HCT116 (cell line): ENCODE results near the gene COL19A1. TPM values are rescaled to one million over a fixed set of nuclear protein-coding genes. Genes with fewer than 3 reads are reported as not detected.

Experiments
- ATAC-seq: fragments of 200-7000 bp; cut with Tn5 transposase; 2 replicates; pipeline ENCODE4 v1.9.1; 2020; ENCODE audit warnings: mild to moderate bottlenecking, moderate library complexity
- BruUV-seq: library from RNA; stranded (reverse); fragments of 400-500 nt; replicated peaks from 2 replicates; lab custom pipeline; 2021; lab: Mats Ljungman, UMichigan
- CTCF ChIA-PET: fragments of 300-600 bp; sonication (Branson Sonifier 250); formaldehyde crosslinking; loops from one replicate; lab custom pipeline; 2021; ENCODE audit warnings: antibody characterized with exemption; lab: Charles Lee
- POLR2A ChIA-PET: fragments of 300-600, 350-600 bp; sonication (Branson Sonifier 250); formaldehyde crosslinking; loops from one replicate; lab custom pipeline; 2021; ENCODE audit warnings: antibody characterized with exemption; lab: Charles Lee
- RAD21 ChIA-PET, 2 experiments: fragments of 300-600 bp; sonication (Branson Sonifier 250); formaldehyde crosslinking; loops; one replicate each; lab custom pipeline; 2023; ENCODE audit warnings: low total read pairs in 2 of 2; ENCODE audit not compliant: uncharacterized antibody in 2 of 2, unreplicated experiment in 2 of 2, low non-redundant PET in 1 of 2; lab: Charles Lee
- DNase-seq: peaks from one replicate; pipeline ENCODE4 v3.0.0-alpha.2; 2010; ENCODE audit warnings: low read depth, low spot score
- H2AFZ ChIP-seq: fragments of 200-600 bp; shearing (Covaris generic), sonication (generic); 2 replicates; pipeline ENCODE4 v1.6.1; 2017; ENCODE audit warnings: low read depth, mixed run types, mixed read lengths, antibody characterized with exemption, low read length; ENCODE audit not compliant: poor library complexity, severe bottlenecking
- H3K27ac ChIP-seq: 2 replicates; pipeline ENCODE4 v1.5.1; 2012; ENCODE audit warnings: low read depth, low read length
- H3K27me3 ChIP-seq: fragments of 200-600 bp; sonication (generic); 2 replicates; pipeline ENCODE4 v1.6.1; 2016; ENCODE audit warnings: mixed run types, low read length, mixed read lengths; ENCODE audit not compliant: insufficient read depth
- H3K36me3 ChIP-seq, 2 experiments: fragments of 200-500 bp in 1 of 2; fragments of 200-600 bp in 1 of 2; sonication (Bioruptor generic) in 1 of 2; sonication (generic) in 1 of 2; 2 replicates each; pipeline versions ENCODE4 v1.5.1 to v1.6.1; 2014 to 2016; ENCODE audit warnings: low read length in 2 of 2, inconsistent platforms in 1 of 2, mixed read lengths in 1 of 2, mixed run types in 1 of 2; ENCODE audit not compliant: insufficient read depth in 2 of 2, control insufficient read depth in 1 of 2
- H3K4me1 ChIP-seq, 2 experiments: fragments of 200-600 bp in 1 of 2; sonication (generic) in 1 of 2; 2 replicates each; pipeline versions ENCODE4 v1.5.1 to v1.6.1; 2012 to 2017; ENCODE audit warnings: low read length in 2 of 2, inconsistent platforms in 1 of 2, mild to moderate bottlenecking in 1 of 2, mixed read lengths in 1 of 2, mixed run types in 1 of 2, moderate library complexity in 1 of 2; ENCODE audit not compliant: insufficient read depth in 2 of 2, control insufficient read depth in 1 of 2
- H3K4me2 ChIP-seq: fragments of 200-600 bp; sonication (generic); 2 replicates; pipeline ENCODE4 v1.6.1; 2017; ENCODE audit warnings: mixed run types, low read length, mixed read lengths
- H3K4me3 ChIP-seq, 2 experiments: fragments of 200-600 bp in 1 of 2; sonication (generic) in 1 of 2; replicated peaks in 1 of 2; 2 replicates each; pipeline ENCODE4 v1.5.1; 2011 to 2016; ENCODE audit warnings: low read length in 2 of 2, control low read depth in 1 of 2, low read depth in 1 of 2, mild to moderate bottlenecking in 1 of 2, mixed read lengths in 1 of 2, mixed run types in 1 of 2
- H3K79me2 ChIP-seq: fragments of 200-600 bp; sonication (generic); 2 replicates; pipeline ENCODE4 v1.6.1; 2017; ENCODE audit warnings: mild to moderate bottlenecking, mixed run types, low read length, moderate library complexity, mixed read lengths; ENCODE audit not compliant: insufficient read depth
- H3K9ac ChIP-seq: fragments of 200-600 bp; sonication (generic); 2 replicates; pipeline ENCODE4 v1.6.1; 2016; ENCODE audit warnings: low read length, mixed read lengths
- H3K9me2 ChIP-seq: fragments of 200-600 bp; sonication (generic), shearing (Covaris generic); 2 replicates; pipeline ENCODE4 v1.6.1; 2017; ENCODE audit warnings: mixed run types, mild to moderate bottlenecking, moderate library complexity; ENCODE audit not compliant: insufficient read depth
- H3K9me3 ChIP-seq, 2 experiments: fragments of 200-500 bp in 1 of 2; fragments of 200-600 bp in 1 of 2; sonication (Bioruptor generic) in 1 of 2; sonication (generic) in 1 of 2; 2 replicates each; pipeline ENCODE4 v1.6.1; 2014 to 2017; ENCODE audit warnings: low read length in 2 of 2, mixed read lengths in 2 of 2, inconsistent platforms in 1 of 2, low read depth in 1 of 2, mild to moderate bottlenecking in 1 of 2, mixed run types in 1 of 2, moderate library complexity in 1 of 2; ENCODE audit not compliant: control insufficient read depth in 1 of 2, insufficient read depth in 1 of 2
- H4K20me1 ChIP-seq: fragments of 200-600 bp; sonication (generic), shearing (Covaris generic); 2 replicates; pipeline ENCODE4 v1.6.1; 2017; ENCODE audit warnings: mixed run types, mild to moderate bottlenecking, moderate library complexity; ENCODE audit not compliant: insufficient read depth
- CEBPB ChIP-seq: IDR thresholded peaks from 2 replicates; pipeline ENCODE4 v1.6.1; 2012; ENCODE audit warnings: low read depth
- EGR1 ChIP-seq: IDR thresholded peaks from 2 replicates; pipeline ENCODE4 v1.6.1; 2012; ENCODE audit warnings: low read depth
- EZH2phosphoT487 ChIP-seq: fragments of 200-600 bp; IDR thresholded peaks from 2 replicates; pipeline ENCODE4 v1.6.1; 2018; ENCODE audit warnings: antibody characterized with exemption, borderline replicate concordance
- JUND ChIP-seq: IDR thresholded peaks from 2 replicates; pipeline ENCODE4 v1.6.1; 2012
- POLR2A ChIP-seq: IDR thresholded peaks from 2 replicates; pipeline ENCODE4 v1.7.0; 2011; ENCODE audit warnings: borderline replicate concordance; ENCODE audit not compliant: insufficient read depth, insufficient read length; ENCODE audit errors: extremely low read depth
- RAD21 ChIP-seq: IDR thresholded peaks from 2 replicates; pipeline ENCODE4 v1.6.1; 2012; ENCODE audit warnings: low read depth, mild to moderate bottlenecking
- SIN3A ChIP-seq: IDR thresholded peaks from 2 replicates; pipeline ENCODE4 v1.6.1; 2012; ENCODE audit warnings: low read depth
- SP1 ChIP-seq: IDR thresholded peaks from 2 replicates; pipeline ENCODE4 v1.6.1; 2012; ENCODE audit warnings: low read depth
- SRF ChIP-seq: IDR thresholded peaks from 2 replicates; pipeline ENCODE4 v1.6.1; 2012; ENCODE audit warnings: low read depth
- TCF7L2 ChIP-seq: IDR thresholded peaks from 2 replicates; pipeline ENCODE4 v1.7.0; 2011; ENCODE audit warnings: borderline replicate concordance, inconsistent platforms; ENCODE audit not compliant: insufficient read depth, insufficient read length; ENCODE audit errors: extremely low read depth
- ZFX ChIP-seq: fragments of 450-650 bp; IDR thresholded peaks from 2 replicates; pipeline ENCODE4 v1.6.1; 2017
- intact Hi-C: fragments of 100-400 bp; cut with micrococcal nuclease; formaldehyde crosslinking; loops from 2 replicates; pipeline ENCODE4 v1.10.0; 2022
- total RNA-seq: library from RNA; stranded (reverse); gene quantifications from one replicate; pipeline ENCODE4 v1.2.1, GENCODE V29; 2021; ENCODE audit not compliant: unreplicated experiment
- TF ChIP-seq, protein P1 (sequence below), 3 experiments: fragments of 200-600 bp in 1 of 3; sonication (generic) in 1 of 3; IDR thresholded peaks in 2 of 3; conservative IDR thresholded peaks in 1 of 3; 2 replicates each; pipeline ENCODE4 v1.5.1; 2012 to 2017; ENCODE audit warnings: low read depth in 2 of 3, low read length in 2 of 3, antibody characterized with exemption in 1 of 3, borderline replicate concordance in 1 of 3, control low read depth in 1 of 3, mild to moderate bottlenecking in 1 of 3, mixed read lengths in 1 of 3, mixed run types in 1 of 3, moderate library complexity in 1 of 3; ENCODE audit not compliant: insufficient read depth in 1 of 3
- TF ChIP-seq, protein P2 (sequence below): IDR thresholded peaks from 2 replicates; pipeline ENCODE4 v1.6.1; 2012; ENCODE audit warnings: low read depth
- TF ChIP-seq, protein P3 (sequence below): IDR thresholded peaks from 2 replicates; pipeline ENCODE4 v1.6.1; 2011; ENCODE audit warnings: mild to moderate bottlenecking, low read length, moderate library complexity; ENCODE audit not compliant: insufficient replicate concordance; ENCODE audit errors: extremely low read depth

Gene COL19A1
- total RNA-seq, 1 experiment from 2014 or later, result not detected

DNA sequence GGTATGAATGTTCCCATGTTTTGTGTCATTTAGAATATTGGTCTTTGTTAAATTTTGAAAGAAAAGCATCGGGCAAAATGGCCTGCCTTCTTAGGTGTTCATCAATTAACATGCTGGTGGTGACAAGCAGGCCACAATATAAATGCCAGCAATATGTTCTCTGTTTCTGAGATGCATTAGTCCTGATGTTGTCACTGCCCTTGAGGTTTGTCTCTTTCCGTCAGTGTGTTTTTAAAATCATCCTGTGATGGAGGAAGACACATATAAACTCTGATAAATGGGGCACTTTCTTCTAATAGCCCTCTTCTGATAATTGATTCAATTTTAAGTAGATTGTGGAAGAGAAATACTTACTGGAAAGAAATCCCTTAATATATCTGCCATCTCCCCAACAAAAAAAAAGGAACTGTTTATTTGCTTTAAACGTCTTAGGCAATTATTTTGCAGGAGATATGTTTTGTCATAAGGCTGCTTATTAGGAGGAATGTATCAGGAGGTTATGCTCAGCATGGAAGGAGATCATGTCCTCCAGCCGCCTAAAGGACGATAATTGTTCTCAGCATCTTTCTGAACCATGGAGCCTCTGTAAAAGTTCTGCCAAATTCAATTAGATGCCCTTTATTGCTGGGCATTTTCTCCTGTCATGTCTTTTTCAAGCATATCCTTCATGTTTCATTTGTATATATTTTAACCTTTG, 302.5 kb downstream of the COL19A1 start:
- H3K36me3 ChIP-seq, result no peaks in the 10 kb centered on the region
- no peaks in the 10 kb centered on the region for H3K9me2 ChIP-seq
- no peak overlapping the region for H3K4me3 ChIP-seq
- no peaks in the 10 kb centered on the region for H3K79me2 ChIP-seq
- H3K9ac ChIP-seq, result no peak overlapping the region
- ChIA-PET POLR2A (no interaction called here), RAD21 (no interaction called here)
- H4K20me1 ChIP-seq, result no peaks in the 10 kb centered on the region
- no peak overlapping the region for H3K4me2 ChIP-seq
- no peaks in the 10 kb centered on the region for H3K9me3 ChIP-seq
- intact Hi-C loops, result loop anchor here (10.0 kb wide), 1 partner anchor 334 kb away; no protein-coding TSS in a partner anchor
- DNase-seq, result no peak
- H3K4me1 ChIP-seq, result no peaks in the 10 kb centered on the region
- no TSS peak for BruUV-seq
- no peak for TF ChIP-seq POLR2A
- no peak for TF ChIP-seq EZH2phosphoT487
- TF ChIP-seq, all 23 proteins: peak for 0
- no peak for ATAC-seq
- CTCF ChIA-PET, result no interaction called here
- Histone ChIP-seq H2AFZ (no peak overlapping the region), H3K27me3 (peaks cover 27% of the 10 kb centered on the region), H3K27ac (no peak overlapping the region)

DNA sequence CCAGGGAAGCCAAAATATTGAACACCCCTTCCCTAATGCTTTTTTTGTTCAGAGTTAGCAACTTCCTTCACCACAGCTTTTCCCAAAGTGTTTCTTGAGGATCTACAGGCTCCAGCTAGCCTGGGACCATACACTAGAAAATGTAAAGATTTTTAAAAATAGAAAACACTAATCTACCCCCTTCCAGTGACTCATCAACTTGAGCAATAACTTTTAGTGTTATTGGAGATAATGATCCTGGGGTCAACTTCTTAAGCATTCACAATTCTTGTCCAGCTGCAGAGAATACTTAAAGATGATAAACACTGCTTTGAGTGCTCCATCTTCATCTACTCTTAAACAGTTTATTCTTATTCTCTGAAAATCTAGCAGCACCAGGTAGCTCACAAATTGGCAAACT, 304.9 kb downstream of the COL19A1 start:
- no peak overlapping the region for H3K4me2 ChIP-seq
- no peak for DNase-seq
- H3K9me3 ChIP-seq, result no peaks in the 10 kb centered on the region
- no peak overlapping the region for H2AFZ ChIP-seq
- no peak overlapping the region for H3K9ac ChIP-seq
- no peaks in the 10 kb centered on the region for H4K20me1 ChIP-seq
- BruUV-seq, result no TSS peak
- H3K36me3 ChIP-seq, result no peaks in the 10 kb centered on the region
- H3K79me2 ChIP-seq, result no peaks in the 10 kb centered on the region
- ATAC-seq, result no peak
- CTCF ChIA-PET, result no interaction called here
- H3K4me1 ChIP-seq, result no peaks in the 10 kb centered on the region
- POLR2A ChIA-PET, result no interaction called here
- RAD21 ChIA-PET, result no interaction called here
- H3K27ac ChIP-seq, result no peak overlapping the region
- no peak overlapping the region for H3K4me3 ChIP-seq
- peaks cover 22% of the 10 kb centered on the region for H3K27me3 ChIP-seq
- H3K9me2 ChIP-seq, result no peaks in the 10 kb centered on the region
- intact Hi-C loops, result no loop called here
- TF ChIP-seq EGR1 (no peak), SIN3A (no peak), RAD21 (no peak), ZFX (no peak), CEBPB (no peak), TCF7L2 (no peak), SP1 (no peak), JUND (no peak), SRF (no peak)
- TF ChIP-seq, protein P1, sequence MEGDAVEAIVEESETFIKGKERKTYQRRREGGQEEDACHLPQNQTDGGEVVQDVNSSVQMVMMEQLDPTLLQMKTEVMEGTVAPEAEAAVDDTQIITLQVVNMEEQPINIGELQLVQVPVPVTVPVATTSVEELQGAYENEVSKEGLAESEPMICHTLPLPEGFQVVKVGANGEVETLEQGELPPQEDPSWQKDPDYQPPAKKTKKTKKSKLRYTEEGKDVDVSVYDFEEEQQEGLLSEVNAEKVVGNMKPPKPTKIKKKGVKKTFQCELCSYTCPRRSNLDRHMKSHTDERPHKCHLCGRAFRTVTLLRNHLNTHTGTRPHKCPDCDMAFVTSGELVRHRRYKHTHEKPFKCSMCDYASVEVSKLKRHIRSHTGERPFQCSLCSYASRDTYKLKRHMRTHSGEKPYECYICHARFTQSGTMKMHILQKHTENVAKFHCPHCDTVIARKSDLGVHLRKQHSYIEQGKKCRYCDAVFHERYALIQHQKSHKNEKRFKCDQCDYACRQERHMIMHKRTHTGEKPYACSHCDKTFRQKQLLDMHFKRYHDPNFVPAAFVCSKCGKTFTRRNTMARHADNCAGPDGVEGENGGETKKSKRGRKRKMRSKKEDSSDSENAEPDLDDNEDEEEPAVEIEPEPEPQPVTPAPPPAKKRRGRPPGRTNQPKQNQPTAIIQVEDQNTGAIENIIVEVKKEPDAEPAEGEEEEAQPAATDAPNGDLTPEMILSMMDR (IDR thresholded peaks at IDR 0.05 in 2 of 3, conservative IDR thresholded peaks at IDR 0.05 in 1 of 3; ENCODE audit: borderline replicate concordance in 1 of 3, insufficient read depth in 1 of 3, low read depth in 2 of 3, low read length in 2 of 3), result no peak
- TF ChIP-seq, protein P2, sequence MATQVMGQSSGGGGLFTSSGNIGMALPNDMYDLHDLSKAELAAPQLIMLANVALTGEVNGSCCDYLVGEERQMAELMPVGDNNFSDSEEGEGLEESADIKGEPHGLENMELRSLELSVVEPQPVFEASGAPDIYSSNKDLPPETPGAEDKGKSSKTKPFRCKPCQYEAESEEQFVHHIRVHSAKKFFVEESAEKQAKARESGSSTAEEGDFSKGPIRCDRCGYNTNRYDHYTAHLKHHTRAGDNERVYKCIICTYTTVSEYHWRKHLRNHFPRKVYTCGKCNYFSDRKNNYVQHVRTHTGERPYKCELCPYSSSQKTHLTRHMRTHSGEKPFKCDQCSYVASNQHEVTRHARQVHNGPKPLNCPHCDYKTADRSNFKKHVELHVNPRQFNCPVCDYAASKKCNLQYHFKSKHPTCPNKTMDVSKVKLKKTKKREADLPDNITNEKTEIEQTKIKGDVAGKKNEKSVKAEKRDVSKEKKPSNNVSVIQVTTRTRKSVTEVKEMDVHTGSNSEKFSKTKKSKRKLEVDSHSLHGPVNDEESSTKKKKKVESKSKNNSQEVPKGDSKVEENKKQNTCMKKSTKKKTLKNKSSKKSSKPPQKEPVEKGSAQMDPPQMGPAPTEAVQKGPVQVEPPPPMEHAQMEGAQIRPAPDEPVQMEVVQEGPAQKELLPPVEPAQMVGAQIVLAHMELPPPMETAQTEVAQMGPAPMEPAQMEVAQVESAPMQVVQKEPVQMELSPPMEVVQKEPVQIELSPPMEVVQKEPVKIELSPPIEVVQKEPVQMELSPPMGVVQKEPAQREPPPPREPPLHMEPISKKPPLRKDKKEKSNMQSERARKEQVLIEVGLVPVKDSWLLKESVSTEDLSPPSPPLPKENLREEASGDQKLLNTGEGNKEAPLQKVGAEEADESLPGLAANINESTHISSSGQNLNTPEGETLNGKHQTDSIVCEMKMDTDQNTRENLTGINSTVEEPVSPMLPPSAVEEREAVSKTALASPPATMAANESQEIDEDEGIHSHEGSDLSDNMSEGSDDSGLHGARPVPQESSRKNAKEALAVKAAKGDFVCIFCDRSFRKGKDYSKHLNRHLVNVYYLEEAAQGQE, result no peak
- TF ChIP-seq, protein P3, sequence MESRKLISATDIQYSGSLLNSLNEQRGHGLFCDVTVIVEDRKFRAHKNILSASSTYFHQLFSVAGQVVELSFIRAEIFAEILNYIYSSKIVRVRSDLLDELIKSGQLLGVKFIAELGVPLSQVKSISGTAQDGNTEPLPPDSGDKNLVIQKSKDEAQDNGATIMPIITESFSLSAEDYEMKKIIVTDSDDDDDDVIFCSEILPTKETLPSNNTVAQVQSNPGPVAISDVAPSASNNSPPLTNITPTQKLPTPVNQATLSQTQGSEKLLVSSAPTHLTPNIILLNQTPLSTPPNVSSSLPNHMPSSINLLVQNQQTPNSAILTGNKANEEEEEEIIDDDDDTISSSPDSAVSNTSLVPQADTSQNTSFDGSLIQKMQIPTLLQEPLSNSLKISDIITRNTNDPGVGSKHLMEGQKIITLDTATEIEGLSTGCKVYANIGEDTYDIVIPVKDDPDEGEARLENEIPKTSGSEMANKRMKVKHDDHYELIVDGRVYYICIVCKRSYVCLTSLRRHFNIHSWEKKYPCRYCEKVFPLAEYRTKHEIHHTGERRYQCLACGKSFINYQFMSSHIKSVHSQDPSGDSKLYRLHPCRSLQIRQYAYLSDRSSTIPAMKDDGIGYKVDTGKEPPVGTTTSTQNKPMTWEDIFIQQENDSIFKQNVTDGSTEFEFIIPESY, result no peak
